ENCODE measurements around the gene COL6A1.

The COL6A1 gene

DNA sequence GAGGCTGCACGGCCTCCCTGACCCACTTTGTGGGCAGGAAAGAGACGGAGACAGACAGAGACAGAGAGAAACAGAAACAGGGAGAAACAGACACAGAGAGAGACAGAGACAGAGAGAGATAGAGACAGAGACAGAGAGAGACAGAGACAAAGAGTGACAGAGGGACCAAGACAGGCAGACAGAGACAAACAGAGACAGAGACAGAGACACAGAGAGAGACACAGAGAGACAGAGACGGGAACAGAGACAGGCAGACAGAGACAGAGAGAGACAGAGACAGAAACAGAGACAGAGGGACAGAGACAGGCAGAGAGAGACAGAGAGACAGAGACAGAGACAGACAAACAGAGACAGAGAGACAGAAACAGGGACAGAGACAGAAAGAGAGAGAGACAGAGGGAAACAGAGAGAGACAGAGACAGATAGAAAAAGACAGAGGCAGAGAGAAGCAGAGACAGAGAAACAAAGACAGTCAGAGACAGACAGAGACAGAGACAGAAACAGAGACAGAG is 3.1 kb downstream of the COL6A1 start:
- no peak for DNase-seq

DNA sequence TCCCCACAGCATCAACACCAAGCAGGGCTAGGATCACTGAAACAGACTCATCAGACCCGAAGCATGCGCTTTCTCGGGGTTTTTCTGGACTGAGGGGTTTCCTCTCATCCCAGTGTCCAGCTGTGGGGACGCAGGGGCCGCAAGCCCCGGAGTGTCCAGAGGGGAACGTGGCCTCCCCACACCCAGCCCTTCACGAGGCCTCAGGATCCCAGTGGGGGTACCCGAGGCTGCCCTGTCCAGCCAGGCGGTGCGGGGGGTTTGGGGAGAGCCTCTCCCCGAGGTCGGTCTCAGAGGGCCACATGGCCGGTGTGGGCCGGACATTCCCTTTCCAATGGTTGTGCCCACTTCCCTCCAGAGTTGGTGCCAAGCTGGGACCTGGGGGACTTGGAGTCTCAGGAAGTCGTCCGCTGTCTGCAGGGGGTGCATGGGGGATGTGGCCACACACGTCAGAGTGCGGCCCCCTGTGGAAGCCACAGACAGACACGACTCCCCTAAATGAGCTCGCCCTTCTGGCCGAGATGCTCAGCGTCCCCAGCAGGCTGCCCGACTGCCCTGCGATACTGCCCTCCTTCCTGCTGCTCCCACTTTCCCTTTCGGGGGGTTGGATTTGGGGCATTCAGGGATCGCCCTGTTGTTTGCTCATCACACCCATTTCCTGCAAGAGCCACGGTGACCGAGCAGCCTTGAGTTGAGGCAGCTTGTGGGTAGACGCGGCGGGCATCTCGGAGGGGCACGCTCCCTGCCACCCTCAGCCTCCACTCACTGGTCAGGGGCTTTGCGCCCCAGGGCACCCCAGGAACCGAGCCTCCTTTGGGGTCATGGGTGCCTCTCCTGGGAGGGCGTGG is 4.1 kb downstream of the COL6A1 start:
- no peak for DNase-seq

DNA sequence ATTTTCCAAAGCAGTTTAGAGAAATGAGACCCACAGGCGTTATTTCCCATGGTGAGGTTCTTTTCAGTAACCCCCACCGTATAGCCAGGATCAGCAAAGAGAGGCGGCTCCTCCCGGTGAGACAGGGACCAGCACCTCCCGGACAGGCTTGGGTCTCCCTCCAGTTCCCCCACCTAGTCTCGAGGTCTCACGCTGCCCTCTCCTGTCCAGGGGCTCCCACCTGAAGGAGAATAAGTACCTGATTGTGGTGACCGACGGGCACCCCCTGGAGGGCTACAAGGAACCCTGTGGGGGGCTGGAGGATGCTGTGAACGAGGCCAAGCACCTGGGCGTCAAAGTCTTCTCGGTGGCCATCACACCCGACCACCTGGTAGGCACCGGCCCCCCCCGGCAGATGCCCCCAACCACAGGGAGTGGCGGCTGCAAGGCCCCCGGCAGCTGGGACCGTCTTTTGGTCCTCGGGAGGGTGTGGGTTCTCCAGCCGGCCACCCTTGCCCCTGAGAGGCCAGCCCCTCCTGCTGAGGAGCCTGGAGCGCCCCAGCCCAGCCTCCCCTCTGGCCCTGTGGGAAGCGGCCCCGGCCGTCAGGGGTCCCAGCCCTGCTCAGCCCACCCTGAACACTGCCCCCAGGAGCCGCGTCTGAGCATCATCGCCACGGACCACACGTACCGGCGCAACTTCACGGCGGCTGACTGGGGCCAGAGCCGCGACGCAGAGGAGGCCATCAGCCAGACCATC is 4.9 kb downstream of the COL6A1 start:
- DNase-seq: no peak

- DNase-seq: no peak
Measured at GRCh38 chr21:45987121-45987711, 5.6 kb downstream of the COL6A1 start.

GRCh38 chr21:45988366-45989347 is 7.1 kb downstream of the COL6A1 start:
- DNase-seq: no peak

GRCh38 chr21:45989355-45990048 is 7.9 kb downstream of the COL6A1 start:
- no peak for DNase-seq

- DNase-seq: no peak
Measured at GRCh38 chr21:45990049-45990711, 8.6 kb downstream of the COL6A1 start.

- DNase-seq: no peak
Measured at GRCh38 chr21:45990741-45991605, 9.4 kb downstream of the COL6A1 start.

DNA sequence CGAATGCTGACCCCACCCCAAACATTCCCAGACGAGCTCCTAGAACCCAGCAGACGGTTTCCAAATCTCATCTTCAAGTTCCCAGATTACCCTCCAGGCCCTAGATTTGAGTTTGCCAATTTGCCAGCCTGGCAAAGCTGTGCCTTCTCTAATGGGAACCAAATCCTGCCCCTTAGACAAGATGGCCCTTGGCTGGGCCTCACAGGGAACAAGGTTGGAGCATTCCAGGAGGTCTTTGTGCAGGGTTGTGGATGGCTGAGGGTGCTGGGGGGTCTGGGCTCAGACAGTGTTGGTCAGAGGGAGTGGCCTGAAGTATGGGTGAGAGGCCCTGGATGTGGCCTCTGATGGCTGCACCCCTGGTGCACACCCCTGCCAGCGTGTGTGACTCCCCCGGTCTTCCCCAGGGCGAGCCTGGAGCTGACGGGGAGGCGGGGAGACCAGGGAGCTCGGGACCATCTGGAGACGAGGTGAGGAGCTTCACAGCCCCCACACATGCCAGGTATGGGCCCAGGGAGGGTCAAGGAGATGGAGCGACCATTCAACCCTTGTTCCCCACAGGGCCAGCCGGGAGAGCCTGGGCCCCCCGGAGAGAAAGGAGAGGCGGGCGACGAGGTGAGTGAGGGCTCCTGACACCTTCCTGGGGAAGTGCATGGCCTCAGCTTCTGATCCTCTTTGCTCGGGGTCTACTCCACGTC is 10.2 kb downstream of the COL6A1 start:
- no peak for DNase-seq

GRCh38 chr21:45992301-45993209 is 11.0 kb downstream of the COL6A1 start:
- no peak for DNase-seq

DNA sequence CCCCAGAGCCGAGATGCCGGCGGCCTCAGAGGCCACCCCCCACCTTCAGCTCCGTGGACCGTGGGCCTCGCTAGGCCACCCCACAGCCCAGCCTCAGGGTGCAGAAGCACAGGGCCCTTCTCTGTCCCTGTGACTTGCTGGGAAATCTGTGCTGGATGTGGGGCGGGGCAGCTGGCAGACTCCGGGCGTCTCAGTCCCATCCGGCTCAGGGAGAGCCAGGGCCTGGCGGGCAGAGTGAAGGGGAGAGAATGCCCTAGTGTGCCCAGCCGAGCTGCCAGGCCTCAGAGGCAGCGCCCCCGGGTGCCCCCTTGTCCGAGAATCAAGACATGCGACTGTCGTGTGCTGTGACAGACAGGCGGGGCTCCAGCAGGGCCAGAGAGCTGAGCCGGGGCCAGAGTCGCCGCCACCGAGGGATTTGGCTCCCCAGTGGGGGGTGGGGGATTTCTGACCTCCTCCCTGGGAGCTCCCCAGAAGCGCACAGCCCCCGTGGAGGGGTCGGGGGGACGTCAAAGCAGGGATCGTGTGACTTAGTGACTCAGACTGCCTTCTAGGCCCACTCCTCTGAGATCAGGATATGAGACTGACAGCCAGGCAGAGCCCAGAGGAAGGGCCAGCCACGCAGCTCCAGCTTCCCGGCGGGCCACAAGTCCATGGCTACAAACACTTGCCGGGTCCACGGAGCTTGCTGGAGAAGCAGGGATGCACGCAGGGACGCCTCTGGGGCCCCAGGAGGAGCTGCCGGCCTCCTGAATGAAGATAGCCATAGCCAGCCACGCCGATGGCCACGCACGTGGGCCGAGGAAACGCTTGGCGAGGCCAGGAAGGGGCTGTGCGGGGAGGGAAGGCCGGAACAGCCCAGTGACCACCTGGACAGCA is 11.9 kb downstream of the COL6A1 start:
- DNase-seq: no peak

DNA sequence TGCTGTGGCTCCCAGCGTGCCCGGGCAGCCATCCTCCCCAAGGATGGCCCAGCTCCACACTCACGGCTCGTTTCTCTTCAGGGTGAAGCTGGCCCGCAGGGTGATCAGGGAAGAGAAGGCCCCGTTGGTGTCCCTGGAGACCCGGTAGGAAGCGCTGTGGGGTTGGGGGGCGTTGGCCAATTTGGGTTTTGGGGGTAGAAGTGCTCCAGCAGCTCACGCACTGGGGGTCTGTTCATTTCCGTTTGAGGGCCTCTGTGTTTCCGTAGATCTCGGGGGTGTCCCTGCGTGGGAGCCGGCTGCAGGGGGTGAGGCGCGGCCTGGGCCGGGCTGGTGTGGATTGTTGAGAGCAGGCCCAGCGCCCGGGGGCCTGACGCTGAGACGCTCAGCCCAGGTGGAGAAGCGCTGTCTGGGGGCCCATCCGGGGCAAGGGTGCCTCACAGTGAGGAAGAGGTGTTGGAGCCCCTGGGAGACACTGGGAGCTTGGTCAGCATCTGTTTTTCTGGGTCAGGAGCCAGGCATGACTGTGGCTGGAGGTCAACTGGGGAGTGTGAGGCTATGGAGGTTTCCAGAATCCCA is 12.6 kb downstream of the COL6A1 start:
- DNase-seq: no peak

GRCh38 chr21:45994759-45995685 is 13.5 kb downstream of the COL6A1 start:
- no peak for DNase-seq

DNA sequence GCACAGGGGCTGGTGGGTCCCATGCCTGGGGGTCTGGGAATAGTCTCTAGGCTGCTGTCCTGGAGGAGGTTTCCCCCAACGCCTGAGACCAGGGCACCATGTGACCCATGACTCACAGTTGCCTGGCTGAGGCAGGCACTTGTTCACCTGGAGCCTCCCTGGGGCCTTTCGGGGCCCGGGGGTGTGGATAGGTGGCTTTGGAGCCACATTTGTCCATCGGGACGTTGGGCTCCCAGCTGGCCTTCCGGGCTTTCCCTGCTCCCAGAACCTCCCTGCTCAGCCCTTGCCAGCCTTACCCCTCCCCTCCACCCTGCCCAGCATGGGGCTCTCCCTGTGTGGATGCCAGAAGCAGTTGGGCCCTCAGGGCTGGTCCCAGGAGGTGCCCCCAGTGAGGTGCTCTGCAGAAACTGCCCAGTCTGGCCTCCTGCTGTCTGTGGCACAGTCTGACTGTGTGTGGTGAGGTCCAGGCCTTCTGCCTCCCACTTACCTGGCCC is 14.2 kb downstream of the COL6A1 start:
- DNase-seq: no peak

Data from GOT3 (cell line).